HepG2 (cell line): ENCODE data around the gene BTG3. TPM values are rescaled to one million over a fixed set of nuclear protein-coding genes. Genes with fewer than 3 reads are reported as not detected.

Experiments used
- ATAC-seq: fragments of 200-7000 bp; cut with Tn5 transposase; 3 replicates; pipeline ENCODE4 v1.9.1; 2020; ENCODE audit warnings: mild to moderate bottlenecking, moderate library complexity
- BruUV-seq: library from RNA; stranded (reverse); fragments of 400-500 nt; replicated peaks from 2 replicates; lab custom pipeline; 2021; lab: Mats Ljungman, UMichigan
- CTCF ChIA-PET: fragments of 300-600 bp; formaldehyde crosslinking; extraction: SDS; loops from one replicate; lab custom pipeline; 2021; ENCODE audit warnings: low total read pairs, inconsistent platforms, low intra/inter-chr PET ratio; lab: Yijun Ruan, JAX
- POLR2A ChIA-PET: fragments of 350-600 bp; sonication (Branson Sonifier 250); formaldehyde crosslinking; loops from one replicate; lab custom pipeline; 2020; ENCODE audit warnings: antibody characterized with exemption, inconsistent platforms; lab: Yijun Ruan, JAX
- DNase-seq: peaks from one replicate; pipeline ENCODE4 v3.0.0-alpha.2; 2015; ENCODE audit warnings: low spot score
- FAIRE-seq: peaks from 3 replicates; lab custom pipeline; 2011; peaks lifted over from hg19 to GRCh38; lab: Jason Lieb, UNC
- H2AFZ ChIP-seq: one replicate; pipeline ENCODE4 v1.6.1; 2011; ENCODE audit warnings: low read length, inconsistent platforms
- H3K27ac ChIP-seq: fragments of 300-600 bp; 3 replicates; pipeline ENCODE4 v1.8.0; 2011; ENCODE audit warnings: mixed run types, mild to moderate bottlenecking, mixed read lengths, low read length, inconsistent platforms; ENCODE audit not compliant: insufficient read depth; ENCODE audit errors: extremely low read length
- H3K27me3 ChIP-seq, 2 experiments: fragments of 200-600 bp in 1 of 2; 2 replicates in 1 of 2; 3 replicates in 1 of 2; pipeline versions ENCODE4 v1.6.0 to v1.8.0; 2011; ENCODE audit warnings: low read length in 2 of 2, mild to moderate bottlenecking in 2 of 2, moderate library complexity in 2 of 2, inconsistent platforms in 1 of 2; ENCODE audit not compliant: insufficient read depth in 2 of 2, control insufficient read depth in 1 of 2
- H3K36me3 ChIP-seq, 2 experiments: fragments of 200-600 bp in 1 of 2; replicated peaks in 1 of 2; 2 replicates in 1 of 2; 3 replicates in 1 of 2; pipeline versions ENCODE4 v1.5.1 to v1.8.0; 2011; ENCODE audit warnings: low read length in 2 of 2, inconsistent platforms in 1 of 2; ENCODE audit not compliant: insufficient read depth in 2 of 2, control insufficient read depth in 1 of 2
- H3K4me1 ChIP-seq: 2 replicates; pipeline ENCODE4 v1.5.1; 2012; ENCODE audit warnings: low read length, inconsistent platforms; ENCODE audit not compliant: insufficient read depth
- H3K4me2 ChIP-seq: 2 replicates; pipeline ENCODE4 v1.6.0; 2011; ENCODE audit warnings: low read depth, low read length, inconsistent platforms
- H3K4me3 ChIP-seq, 3 experiments: fragments of 200-600 bp in 1 of 3; sonication (generic), shearing (Covaris generic) in 1 of 3; replicated peaks in 1 of 3; 2 replicates each; pipeline ENCODE4 v1.5.1; 2011 to 2016; ENCODE audit warnings: low read length in 3 of 3, inconsistent platforms in 2 of 3, low read depth in 2 of 3, mild to moderate bottlenecking in 2 of 3, control low read depth in 1 of 3, mixed read lengths in 1 of 3; ENCODE audit not compliant: insufficient read depth in 1 of 3
- H3K79me2 ChIP-seq: one replicate; pipeline ENCODE4 v1.6.1; 2011; ENCODE audit warnings: low read length, inconsistent platforms; ENCODE audit not compliant: insufficient read depth
- H3K9ac ChIP-seq: 2 replicates; pipeline ENCODE4 v1.6.0; 2011; ENCODE audit warnings: mild to moderate bottlenecking, low read depth, low read length, inconsistent platforms; ENCODE audit not compliant: insufficient read depth
- H3K9me3 ChIP-seq: 2 replicates; pipeline ENCODE4 v1.5.1; 2012; ENCODE audit warnings: mild to moderate bottlenecking, low read length
- H4K20me1 ChIP-seq: 2 replicates; pipeline ENCODE4 v1.6.0; 2011; ENCODE audit warnings: inconsistent platforms, mild to moderate bottlenecking, low read length, moderate library complexity; ENCODE audit not compliant: insufficient read depth
- BRCA1 ChIP-seq: sonication (generic); formaldehyde crosslinking; IDR thresholded peaks from 2 replicates; pipeline ENCODE4 v1.4.0; 2020; ENCODE audit warnings: missing genetic modification reagents
- CEBPB ChIP-seq: IDR thresholded peaks from 2 replicates; pipeline ENCODE4 v1.6.1; 2011; ENCODE audit warnings: low read depth, low read length, improper control_type of control experiment, borderline replicate concordance
- MYC ChIP-seq: sonication (generic); formaldehyde crosslinking; IDR thresholded peaks from 2 replicates; pipeline ENCODE4 v1.9.0; 2021; ENCODE audit warnings: missing genetic modification reagents, borderline replicate concordance
- MYNN ChIP-seq: sonication (generic); formaldehyde crosslinking; IDR thresholded peaks from 2 replicates; pipeline ENCODE4 v1.4.0; 2020; ENCODE audit warnings: mild to moderate bottlenecking, low read depth, missing genetic modification reagents
- ZNF234 ChIP-seq: sonication (generic); formaldehyde crosslinking; conservative IDR thresholded peaks from 2 replicates; pipeline ENCODE4 v1.5.1; 2020; ENCODE audit warnings: mild to moderate bottlenecking, missing genetic modification reagents
- ZNF530 ChIP-seq: sonication (generic); formaldehyde crosslinking; IDR thresholded peaks from 2 replicates; pipeline ENCODE4 v1.5.0; 2020; ENCODE audit warnings: low read depth, mild to moderate bottlenecking, missing genetic modification reagents
- WGBS: methylation state at CpG from one replicate; pipeline ENCODE4 v1.1.6; 2017; ENCODE audit warnings: low lambda C conversion rate; 5-methylcytosine and 5-hydroxymethylcytosine counted together
- in situ Hi-C: cut with HindIII; loops from 2 replicates; pipeline ENCODE4 v1.10.0; 2017; ENCODE audit warnings: low pct_unique_long_range_greater_than_20kb; ENCODE audit not compliant: extremely low pct_ligation_motif_present
- intact Hi-C: fragments of 100-400 bp; cut with micrococcal nuclease; formaldehyde crosslinking; loops from one replicate; pipeline ENCODE4 v1.10.0; 2022; ENCODE audit not compliant: unreplicated experiment
- polyA plus RNA-seq, 8 experiments: library from polyadenylated mRNA; depleted of rRNA in 3 of 8; stranded (reverse) in 7 of 8; unstranded in 1 of 8; fragments of >200 nt; fragmentation: Illumina TruSeq in 4 of 8; extraction: Trizol in 4 of 8; gene quantifications; 2 replicates each; pipeline versions ENCODE4 v1.2.1 to v1.2.3, GENCODE V29; 2011 to 2016; ENCODE audit warnings: low read depth in 4 of 8, missing spikeins in 1 of 8, mixed read lengths in 1 of 8; ENCODE audit not compliant: insufficient read depth in 1 of 8
- total RNA-seq, 5 experiments: library from RNA; depleted of rRNA; stranded (reverse); fragments of >200 nt; fragmentation: Illumina TruSeq; extraction: Trizol; gene quantifications; 2 replicates each; pipeline ENCODE4 v1.2.3, GENCODE V29; 2016; ENCODE audit warnings: low read depth in 1 of 5
- TF ChIP-seq, protein P1 (sequence below): sonication (generic); formaldehyde crosslinking; IDR thresholded peaks from 2 replicates; pipeline ENCODE4 v1.5.0; 2020; ENCODE audit warnings: mild to moderate bottlenecking, missing genetic modification reagents, borderline replicate concordance

Gene BTG3
- total and polyA plus RNA-seq, 2 of the 13 experiments (the other 11 are each of a cell fraction or from before 2014, with no cell fraction given) = 13.9 to 27.4 TPM

DNA sequence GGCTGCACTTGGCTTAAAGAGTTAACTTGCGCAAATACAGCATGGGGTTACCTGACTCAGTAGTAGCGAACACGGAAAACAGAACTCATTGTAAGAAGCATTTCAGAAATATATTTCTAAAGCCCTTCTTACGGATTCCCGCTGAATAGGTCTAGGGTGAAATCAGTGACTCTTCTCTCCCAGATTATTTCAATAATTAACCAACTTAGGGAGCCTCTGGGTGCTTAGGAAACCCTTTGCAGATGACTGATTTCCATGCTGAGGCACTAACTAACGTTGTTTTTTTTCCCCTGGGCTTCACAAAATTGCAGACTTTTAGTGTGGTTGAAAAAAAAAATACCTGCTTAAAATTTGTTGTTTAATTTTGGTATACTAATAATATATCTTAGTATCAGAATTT lies 40.3 kb downstream of the BTG3 start (continued):
- TF ChIP-seq MYNN (CRISPR knock-in tag) (no peak), ZNF234 (CRISPR knock-in tag) (no peak), ZNF530 (CRISPR knock-in tag) (no peak), MYC (CRISPR knock-in tag) (no peak)
- TF ChIP-seq, protein P1, sequence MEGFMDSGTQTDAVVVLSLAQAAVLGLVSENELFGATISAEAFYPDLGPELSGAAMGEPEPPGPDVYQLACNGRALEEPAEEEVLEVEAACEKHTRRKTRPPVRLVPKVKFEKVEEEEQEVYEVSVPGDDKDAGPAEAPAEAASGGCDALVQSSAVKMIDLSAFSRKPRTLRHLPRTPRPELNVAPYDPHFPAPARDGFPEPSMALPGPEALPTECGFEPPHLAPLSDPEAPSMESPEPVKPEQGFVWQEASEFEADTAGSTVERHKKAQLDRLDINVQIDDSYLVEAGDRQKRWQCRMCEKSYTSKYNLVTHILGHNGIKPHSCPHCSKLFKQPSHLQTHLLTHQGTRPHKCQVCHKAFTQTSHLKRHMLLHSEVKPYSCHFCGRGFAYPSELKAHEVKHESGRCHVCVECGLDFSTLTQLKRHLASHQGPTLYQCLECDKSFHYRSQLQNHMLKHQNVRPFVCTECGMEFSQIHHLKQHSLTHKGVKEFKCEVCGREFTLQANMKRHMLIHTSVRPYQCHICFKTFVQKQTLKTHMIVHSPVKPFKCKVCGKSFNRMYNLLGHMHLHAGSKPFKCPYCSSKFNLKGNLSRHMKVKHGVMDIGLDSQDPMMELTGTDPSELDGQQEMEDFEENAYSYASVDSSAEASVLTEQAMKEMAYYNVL (CRISPR knock-in tag) = no peak

DNA sequence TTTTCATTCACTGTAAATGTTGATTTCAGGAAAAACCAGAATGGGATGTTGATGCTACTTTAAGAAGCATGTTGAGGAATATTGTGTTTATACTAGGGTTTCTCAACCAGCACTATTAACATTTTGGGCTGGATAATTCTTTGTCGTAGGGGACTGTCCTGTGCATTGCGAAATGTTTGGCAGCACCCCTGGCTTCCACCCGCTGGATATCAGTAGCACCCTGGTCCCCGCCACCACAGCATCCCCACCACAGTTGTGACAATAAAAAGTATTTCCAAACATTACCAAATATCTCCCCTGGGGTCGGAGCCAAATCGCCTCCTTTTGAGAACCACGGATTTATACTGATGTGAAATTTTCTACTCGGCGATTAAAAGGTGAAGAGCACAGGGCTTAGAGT lies 41.9 kb downstream of the BTG3 start:
- H3K27ac ChIP-seq = no peak overlapping the region
- ChIA-PET CTCF (no interaction called here), POLR2A (no interaction called here)
- ATAC-seq (no peak), DNase-seq (no peak), FAIRE-seq (no peak)
- no peak overlapping the region for H3K4me3 ChIP-seq
- intact Hi-C loops (no loop called here), in situ Hi-C loops (no loop called here)
- H3K4me1 ChIP-seq = peaks cover 8% of the 10 kb centered on the region
- no peak overlapping the region for H3K4me2 ChIP-seq
- no peaks in the 10 kb centered on the region for H3K9me3 ChIP-seq
- no peak overlapping the region for H2AFZ ChIP-seq
- peaks cover 3 to 23% of the 10 kb centered on the region in 2 experiments; a peak in 4 of 5 replicates for H3K36me3 ChIP-seq
- H3K9ac ChIP-seq = no peak overlapping the region
- TF ChIP-seq CEBPB = peak; percentile 63
- no peak for TF ChIP-seq BRCA1 (CRISPR knock-in tag)
- H4K20me1 ChIP-seq = 0 out of 2 replicates have a peak, but pooled peaks cover 4% of the 10 kb centered on the region
- no TSS peak for BruUV-seq
- 97% methylated on average over 9 of the region's 9 CpGs for WGBS
- peaks cover 3% of the 10 kb centered on the region for H3K79me2 ChIP-seq
- no peaks in the 10 kb centered on the region for H3K27me3 ChIP-seq
